ENCODE results near the gene LRMDA. TPM values are rescaled to one million over a fixed set of nuclear protein-coding genes. Genes with fewer than 3 reads are reported as not detected.

LRMDA gene
- total and polyA plus RNA-seq, 2 of the 13 experiments (the other 11 are each of a cell fraction or from before 2014, with no cell fraction given): 13.4 to 22.0 TPM

DNA sequence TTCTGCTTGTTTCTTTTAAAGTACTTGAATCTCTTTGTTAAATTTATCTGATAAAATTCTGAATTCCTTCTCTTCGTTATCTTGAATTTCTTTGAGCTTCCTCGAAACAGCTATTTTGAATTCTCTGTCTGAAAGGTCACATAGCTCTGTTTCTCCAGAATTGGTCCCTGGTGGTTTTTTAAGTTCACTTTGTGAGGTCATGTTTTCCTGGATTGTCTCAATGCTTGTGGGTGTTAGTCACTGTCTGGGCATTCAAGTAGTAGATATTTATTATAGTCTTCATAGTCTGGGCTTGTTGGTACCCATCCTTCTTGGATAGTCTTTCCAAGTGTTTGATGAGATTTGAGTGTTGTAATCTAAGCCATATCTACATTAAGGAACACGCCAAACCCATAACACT, 1060.6 kb downstream of the LRMDA start (continued):
- TF ChIP-seq SETDB1 (CRISPR knock-in tag; IDR thresholded peaks at IDR 0.05; ENCODE audit: borderline replicate concordance) (no peak), SAFB2 (CRISPR knock-in tag; IDR thresholded peaks at IDR 0.05; ENCODE audit: borderline replicate concordance, low read depth) (no peak), RCOR2 (CRISPR knock-in tag; IDR thresholded peaks at IDR 0.05) (no peak), NONO (IDR thresholded peaks at IDR 0.05) (no peak), NONO (CRISPR knock-in tag; conservative IDR thresholded peaks at IDR 0.05) (no peak)

DNA sequence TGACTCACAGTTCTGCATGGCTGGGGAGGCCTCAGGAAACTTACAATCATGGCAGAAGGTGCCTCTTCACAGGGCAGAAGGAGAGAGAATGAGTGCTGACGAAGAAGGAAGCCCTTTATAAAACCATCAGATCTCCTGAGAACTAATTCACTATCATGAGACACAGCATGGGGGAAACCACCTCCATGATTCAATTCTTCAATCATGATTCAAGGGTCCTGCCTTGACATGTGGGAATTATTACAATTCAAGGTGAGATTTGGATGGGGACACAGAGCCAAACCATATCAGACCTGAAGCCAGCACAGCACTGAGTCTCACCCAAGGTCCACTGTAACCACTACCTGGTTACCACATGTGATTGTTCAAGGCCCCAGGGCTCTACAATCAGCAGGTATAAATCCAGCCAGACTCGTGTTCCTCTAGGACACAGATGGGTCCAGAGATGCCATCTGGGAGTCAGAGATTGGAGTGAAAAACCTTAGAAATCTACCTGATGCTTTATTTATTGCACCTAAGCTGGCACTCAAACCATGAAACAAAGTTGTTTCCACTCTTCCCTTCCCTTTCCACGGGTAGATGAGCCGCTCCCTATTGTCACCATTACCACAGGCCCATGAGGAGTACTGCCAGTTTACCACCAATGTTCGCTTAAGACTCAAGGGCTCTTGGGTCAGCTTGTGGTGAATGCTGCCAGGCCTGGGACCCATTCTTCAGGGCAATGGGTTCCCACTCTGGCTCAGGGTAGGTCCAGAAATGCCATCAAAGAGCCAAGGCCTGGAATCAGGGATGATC, 1061.5 kb downstream of the LRMDA start:
- ChIA-PET CTCF (ENCODE audit: low intra/inter-chr PET ratio, low total read pairs) (no interaction called here), POLR2A (no interaction called here)
- no TSS peak for BruUV-seq (replicated peaks)
- Histone ChIP-seq H3K4me2 (ENCODE audit: low read depth, low read length) (no peak overlapping the region), H3K79me2 (ENCODE audit: insufficient read depth, low read length) (no peaks in the 10 kb centered on the region), H2AFZ (ENCODE audit: low read length) (no peak overlapping the region), H3K36me3 (replicated peaks in 1 of 2; ENCODE audit: control insufficient read depth in 1 of 2, insufficient read depth in 2 of 2, low read length in 2 of 2) (no peaks in the 10 kb centered on the region), H3K9ac (ENCODE audit: insufficient read depth, low read depth, low read length) (no peak overlapping the region), H4K20me1 (ENCODE audit: insufficient read depth, low read length) (no peaks in the 10 kb centered on the region), H3K27me3 (ENCODE audit: control insufficient read depth in 1 of 2, insufficient read depth in 2 of 2, low read length in 2 of 2) (no peaks in the 10 kb centered on the region), H3K4me3 (replicated peaks in 1 of 3; ENCODE audit: insufficient read depth in 1 of 3, low read depth in 2 of 3, low read length in 3 of 3) (no peak overlapping the region), H3K9me3 (ENCODE audit: low read length) (peaks cover 6% of the 10 kb centered on the region; the same call in 1 of the 2 replicates), H3K4me1 (ENCODE audit: insufficient read depth, low read length) (no peaks in the 10 kb centered on the region), H3K27ac (ENCODE audit: extremely low read length, insufficient read depth, low read length) (no peak overlapping the region)
- in situ Hi-C loops (cut with HindIII; ENCODE audit: extremely low pct_ligation_motif_present, low pct_unique_long_range_greater_than_20kb): no loop called here
- intact Hi-C loops (cut with micrococcal nuclease; ENCODE audit: unreplicated experiment): no loop called here
- TF ChIP-seq, protein P1, sequence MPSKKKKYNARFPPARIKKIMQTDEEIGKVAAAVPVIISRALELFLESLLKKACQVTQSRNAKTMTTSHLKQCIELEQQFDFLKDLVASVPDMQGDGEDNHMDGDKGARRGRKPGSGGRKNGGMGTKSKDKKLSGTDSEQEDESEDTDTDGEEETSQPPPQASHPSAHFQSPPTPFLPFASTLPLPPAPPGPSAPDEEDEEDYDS (CRISPR knock-in tag; IDR thresholded peaks at IDR 0.05): no peak
- TF ChIP-seq HMGXB3 (CRISPR knock-in tag; IDR thresholded peaks at IDR 0.05; ENCODE audit: borderline replicate concordance): no peak
- TF ChIP-seq ZNF224 (CRISPR knock-in tag; IDR thresholded peaks at IDR 0.05): no peak
- no peak for TF ChIP-seq HMG20B (CRISPR knock-in tag; conservative IDR thresholded peaks at IDR 0.05)
- TF ChIP-seq, protein P2, sequence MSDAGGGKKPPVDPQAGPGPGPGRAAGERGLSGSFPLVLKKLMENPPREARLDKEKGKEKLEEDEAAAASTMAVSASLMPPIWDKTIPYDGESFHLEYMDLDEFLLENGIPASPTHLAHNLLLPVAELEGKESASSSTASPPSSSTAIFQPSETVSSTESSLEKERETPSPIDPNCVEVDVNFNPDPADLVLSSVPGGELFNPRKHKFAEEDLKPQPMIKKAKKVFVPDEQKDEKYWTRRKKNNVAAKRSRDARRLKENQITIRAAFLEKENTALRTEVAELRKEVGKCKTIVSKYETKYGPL (CRISPR knock-in tag; IDR thresholded peaks at IDR 0.05): no peak
- DNase-seq (ENCODE audit: low spot score): no peak
- no peak for ATAC-seq
- FAIRE-seq: no peak
- WGBS (ENCODE audit: low lambda C conversion rate): 53% methylated on average over 5 of the region's 5 CpGs

All from HepG2 (cell line).